Transverse colon (tissue), 4 donors: ENCODE measurements around the gene STRADA. TPM values are rescaled to one million over a fixed set of nuclear protein-coding genes. Genes with fewer than 3 reads are reported as not detected.

Experiments
- DNase-seq: peaks from one replicate; pipeline ENCODE4 v3.0.0-alpha.2; 2019
- H3K27ac ChIP-seq, 4 donors: fragments of 200-600 bp; sonication (generic); 2 replicates each; pipeline ENCODE4 v1.5.1; 2016 to 2018; ENCODE audit warnings: inconsistent platforms in 4 of 4
- H3K27me3 ChIP-seq: fragments of 200-600 bp; sonication (generic); 2 replicates; pipeline ENCODE4 v1.5.1; 2017; ENCODE audit warnings: inconsistent platforms
- H3K36me3 ChIP-seq, 4 donors: fragments of 200-600 bp; sonication (generic); 2 replicates each; pipeline ENCODE4 v1.5.1; 2017 to 2019; ENCODE audit warnings: inconsistent platforms in 4 of 4
- H3K4me1 ChIP-seq, 4 donors: fragments of 200-600 bp; sonication (generic); 2 replicates each; pipeline ENCODE4 v1.5.1; 2017 to 2020; ENCODE audit warnings: inconsistent platforms in 4 of 4
- H3K4me3 ChIP-seq, 4 donors: fragments of 200-600 bp; sonication (generic); 1 replicate in 1 of 4; 2 replicates in 3 of 4; pipeline versions ENCODE4 v1.5.1 to v1.6.1; 2017 to 2019; ENCODE audit warnings: inconsistent platforms in 4 of 4
- H3K9me3 ChIP-seq, 2 donors: fragments of 200-600 bp; sonication (generic); 2 replicates each; pipeline ENCODE4 v1.5.1; 2017 to 2019; ENCODE audit warnings: inconsistent platforms in 2 of 2
- EP300 ChIP-seq: sonication (generic); formaldehyde crosslinking; IDR thresholded peaks from one replicate; pipeline ENCODE4 v1.6.1; 2017; ENCODE audit warnings: antibody characterized with exemption, low read depth
- POLR2A ChIP-seq: fragments of 450-650 bp; IDR thresholded peaks from one replicate; pipeline ENCODE4 v1.6.1; 2016; ENCODE audit warnings: antibody characterized with exemption, mild to moderate bottlenecking, moderate library complexity
- POLR2AphosphoS5 ChIP-seq, 3 donors: sonication (generic); formaldehyde crosslinking; IDR thresholded peaks; one replicate each; pipeline ENCODE4 v1.6.1; 2016; ENCODE audit warnings: antibody characterized with exemption in 3 of 3
- WGBS, 2 donors: methylation state at CpG; one replicate each; pipeline ENCODE4 v1.1.5; 2018; ENCODE audit warnings: low coverage in 1 of 2; 5-methylcytosine and 5-hydroxymethylcytosine counted together
- in situ Hi-C, 4 donors: fragments of 200-750 bp; cut with MboI; loops; one replicate each; pipeline versions ENCODE4 v1.15.0 to v1.15.1; 2017; ENCODE audit warnings: low sequenced_read_pairs in 3 of 4, low pct_ligation_motif_present in 1 of 4, low pct_unique_long_range_greater_than_20kb in 1 of 4
- intact Hi-C: fragments of 100-400 bp; cut with DNase I; formaldehyde crosslinking; loops from one replicate; pipeline ENCODE4 v1.15.1; 2023; ENCODE audit warnings: low total_unique reads
- total RNA-seq, 4 donors: library from RNA; depleted of rRNA; stranded (reverse); fragments of >200 nt; gene quantifications; one replicate each; pipeline ENCODE4 v1.1.0, GENCODE V29; 2016
- TF ChIP-seq, protein P1 (sequence below), 5 experiments: fragments of 200-600 bp in 3 of 5; fragments of 450-650 bp in 2 of 5; sonication (generic) in 3 of 5; IDR thresholded peaks; 1 replicate in 2 of 5; 2 replicates in 3 of 5; pipeline ENCODE4 v1.5.1; 2016 to 2017; ENCODE audit warnings: antibody characterized with exemption in 5 of 5, inconsistent platforms in 3 of 5, mild to moderate bottlenecking in 2 of 5, moderate library complexity in 1 of 5

STRADA gene
- total RNA-seq, 4 donors from 2014 or later: 23.1 to 37.8 (median 33.8) TPM

DNA sequence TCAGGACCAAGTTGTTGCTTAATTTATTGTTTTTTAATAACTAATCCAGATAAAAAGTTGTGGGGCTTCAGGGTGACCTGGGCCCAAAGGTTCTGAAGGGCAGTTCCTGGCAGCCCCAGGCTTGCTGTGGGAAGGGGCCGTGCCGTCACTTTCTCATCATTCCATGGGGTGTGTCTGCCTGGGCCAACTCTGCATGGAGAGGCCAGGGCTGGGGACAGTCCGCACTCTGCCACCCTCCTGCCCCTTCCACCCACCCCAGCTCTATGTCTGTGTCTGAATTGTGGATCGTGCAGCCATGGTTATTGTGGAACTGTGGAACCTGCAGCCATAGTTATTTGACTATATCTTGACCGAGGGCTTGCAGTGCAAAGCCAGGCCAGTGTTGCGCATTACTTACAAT is 45.7 kb downstream of the STRADA start:
- Histone ChIP-seq H3K9me3 (no peaks in the 10 kb centered on the region), H3K4me3 (no peak overlapping the region), H3K36me3 (peaks cover 0 to 8% (median 4%) of the 10 kb centered on the region in 4 donors), H3K27me3 (peaks cover 14% of the 10 kb centered on the region), H3K27ac (peak overlapping the region in 1 of 4 donors; percentile 86), H3K4me1 (peaks cover 7 to 34% (median 20%) of the 10 kb centered on the region in 4 donors)
- TF ChIP-seq, protein P1, sequence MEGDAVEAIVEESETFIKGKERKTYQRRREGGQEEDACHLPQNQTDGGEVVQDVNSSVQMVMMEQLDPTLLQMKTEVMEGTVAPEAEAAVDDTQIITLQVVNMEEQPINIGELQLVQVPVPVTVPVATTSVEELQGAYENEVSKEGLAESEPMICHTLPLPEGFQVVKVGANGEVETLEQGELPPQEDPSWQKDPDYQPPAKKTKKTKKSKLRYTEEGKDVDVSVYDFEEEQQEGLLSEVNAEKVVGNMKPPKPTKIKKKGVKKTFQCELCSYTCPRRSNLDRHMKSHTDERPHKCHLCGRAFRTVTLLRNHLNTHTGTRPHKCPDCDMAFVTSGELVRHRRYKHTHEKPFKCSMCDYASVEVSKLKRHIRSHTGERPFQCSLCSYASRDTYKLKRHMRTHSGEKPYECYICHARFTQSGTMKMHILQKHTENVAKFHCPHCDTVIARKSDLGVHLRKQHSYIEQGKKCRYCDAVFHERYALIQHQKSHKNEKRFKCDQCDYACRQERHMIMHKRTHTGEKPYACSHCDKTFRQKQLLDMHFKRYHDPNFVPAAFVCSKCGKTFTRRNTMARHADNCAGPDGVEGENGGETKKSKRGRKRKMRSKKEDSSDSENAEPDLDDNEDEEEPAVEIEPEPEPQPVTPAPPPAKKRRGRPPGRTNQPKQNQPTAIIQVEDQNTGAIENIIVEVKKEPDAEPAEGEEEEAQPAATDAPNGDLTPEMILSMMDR (IDR thresholded peaks at IDR 0.05): no peak
- TF ChIP-seq EP300 (no peak), POLR2A (no peak), POLR2AphosphoS5 (IDR thresholded peaks at IDR 0.05) (no peak)
- DNase-seq: no peak
- in situ Hi-C loops: no loop called here
- intact Hi-C loops: loop anchor here (10.0 kb wide), 1 partner anchor 71 kb away; the partner anchor contains the start of gene MAP3K3
- 80% methylated on average over 6 of the region's 6 CpGs; no CpG with 5 or more reads in 1 of the 2 donors for WGBS, 2 donors

GRCh38 chr17:63694950-63695773 is 46.4 kb downstream of the STRADA start:
- DNase-seq: no peak
- Histone ChIP-seq H3K27ac (peak overlapping the region in 2 of 4 donors; percentile 19 to 27), H3K4me1 (peaks cover 7 to 27% (median 13%) of the 10 kb centered on the region in 4 donors), H3K4me3 (no peak overlapping the region), H3K27me3 (peaks cover 7% of the 10 kb centered on the region), H3K9me3 (no peaks in the 10 kb centered on the region), H3K36me3 (peaks cover 0 to 15% (median 7%) of the 10 kb centered on the region in 4 donors)
- 76 to 77% methylated on average over 9 to 14 of the region's 15 CpGs for WGBS, 2 donors
- intact Hi-C loops: loop anchor here (10.0 kb wide), 1 partner anchor 70 kb away; the partner anchor contains the start of gene MAP3K3
- TF ChIP-seq, protein P1 (IDR thresholded peaks at IDR 0.05): no peak
- TF ChIP-seq POLR2A (no peak), EP300 (no peak), POLR2AphosphoS5 (IDR thresholded peaks at IDR 0.05) (peak in 1 of 3 donors; percentile 9)
- in situ Hi-C loops: no loop called here

GRCh38 chr17:63694229-63694949 is 47.2 kb downstream of the STRADA start:
- H3K4me1 ChIP-seq: peaks cover 6 to 26% (median 13%) of the 10 kb centered on the region in 4 donors
- peaks cover 0 to 23% (median 9%) of the 10 kb centered on the region in 4 donors for H3K36me3 ChIP-seq
- in situ Hi-C loops: no loop called here
- DNase-seq: no peak
- 81% methylated on average over 12 of the region's 12 CpGs; no CpG with 5 or more reads in 1 of the 2 donors for WGBS, 2 donors
- no peaks in the 10 kb centered on the region for H3K9me3 ChIP-seq
- H3K27ac ChIP-seq: peak overlapping the region in 1 of 4 donors; percentile 19
- TF ChIP-seq EP300 (no peak), POLR2A (no peak), POLR2AphosphoS5 (IDR thresholded peaks at IDR 0.05) (no peak)
- TF ChIP-seq, protein P1 (IDR thresholded peaks at IDR 0.05): no peak
- peaks cover 5% of the 10 kb centered on the region for H3K27me3 ChIP-seq
- intact Hi-C loops: loop anchor here (10.0 kb wide), 1 partner anchor 70 kb away; the partner anchor contains the start of gene MAP3K3
- H3K4me3 ChIP-seq: no peak overlapping the region
